ENCODE measurements around the gene HACE1. TPM values are rescaled to one million over a fixed set of nuclear protein-coding genes. Genes with fewer than 3 reads are reported as not detected.
"Not testable (repeated sequence)": the region's sequence is repeated elsewhere in the genome, so short reads cannot be mapped to it uniquely, and the experiment has no call there.

The HACE1 gene
- total RNA-seq, 4 donors from 2014 or later: 10.1 to 24.3 (median 14.6) TPM

DNA sequence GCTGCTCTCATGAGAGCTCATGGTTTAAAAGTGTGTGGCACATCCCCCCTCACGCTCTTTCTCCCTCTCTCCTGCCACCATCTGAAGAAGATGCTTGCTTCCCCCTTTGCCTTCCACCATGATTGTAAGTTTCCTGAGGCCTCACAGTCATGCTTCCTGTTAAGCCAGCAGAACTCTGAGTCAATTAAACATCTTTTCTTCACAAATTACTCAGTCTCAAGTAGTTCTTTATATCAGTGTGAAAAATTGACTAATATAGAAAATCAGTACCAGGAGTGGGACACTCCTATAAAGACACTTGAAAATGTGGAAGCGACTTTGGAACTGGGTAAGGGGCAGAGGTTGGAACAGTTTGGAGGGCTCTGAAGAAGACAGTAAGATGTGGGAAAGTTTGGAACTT is 45.0 kb downstream of the HACE1 start:
- no peak for DNase-seq
- Histone ChIP-seq H3K27ac (no peak overlapping the region), H3K9me3 (no peaks in the 10 kb centered on the region), H3K4me3 (no peak overlapping the region), H3K36me3 (no peaks in the 10 kb centered on the region), H3K27me3 (no peaks in the 10 kb centered on the region), H3K4me1 (no peaks in the 10 kb centered on the region)
- WGBS, 2 donors (ENCODE audit: low coverage in 1 of 2): 94 to 100% methylated on average over 1 to 2 of the region's 2 CpGs
- intact Hi-C loops (cut with DNase I; ENCODE audit: low total_unique reads): no loop called here
- TF ChIP-seq POLR2A (IDR thresholded peaks at IDR 0.05): no peak
- no peak for TF ChIP-seq EP300 (IDR thresholded peaks at IDR 0.05; ENCODE audit: low read depth)
- TF ChIP-seq CTCF (IDR thresholded peaks at IDR 0.05): no peak
- TF ChIP-seq POLR2AphosphoS5 (IDR thresholded peaks at IDR 0.05): no peak
- in situ Hi-C loops (cut with MboI; ENCODE audit: low pct_ligation_motif_present in 1 of 4, low pct_unique_long_range_greater_than_20kb in 1 of 4, low sequenced_read_pairs in 3 of 4): no loop called here

- intact Hi-C loops (cut with DNase I; ENCODE audit: low total_unique reads) (no loop called here), in situ Hi-C loops (cut with MboI; ENCODE audit: low pct_ligation_motif_present in 1 of 4, low pct_unique_long_range_greater_than_20kb in 1 of 4, low sequenced_read_pairs in 3 of 4) (no loop called here)
- H3K9me3 ChIP-seq: no peaks in the 10 kb centered on the region
- H3K36me3 ChIP-seq: no peaks in the 10 kb centered on the region
- H3K4me3 ChIP-seq: no peak overlapping the region
- no peak for DNase-seq
- TF ChIP-seq POLR2AphosphoS5 (IDR thresholded peaks at IDR 0.05) (no peak), POLR2A (IDR thresholded peaks at IDR 0.05) (no peak), CTCF (IDR thresholded peaks at IDR 0.05) (no peak), EP300 (IDR thresholded peaks at IDR 0.05; ENCODE audit: low read depth) (no peak)
- no peaks in the 10 kb centered on the region for H3K27me3 ChIP-seq
- WGBS, 2 donors (ENCODE audit: low coverage in 1 of 2): 90 to 91% methylated on average over 2 of the region's 2 CpGs
- no peak overlapping the region for H3K27ac ChIP-seq
- no peaks in the 10 kb centered on the region for H3K4me1 ChIP-seq
These were observed 46.2 kb downstream of the HACE1 start for GRCh38 chr6:104813552-104813951.

DNA sequence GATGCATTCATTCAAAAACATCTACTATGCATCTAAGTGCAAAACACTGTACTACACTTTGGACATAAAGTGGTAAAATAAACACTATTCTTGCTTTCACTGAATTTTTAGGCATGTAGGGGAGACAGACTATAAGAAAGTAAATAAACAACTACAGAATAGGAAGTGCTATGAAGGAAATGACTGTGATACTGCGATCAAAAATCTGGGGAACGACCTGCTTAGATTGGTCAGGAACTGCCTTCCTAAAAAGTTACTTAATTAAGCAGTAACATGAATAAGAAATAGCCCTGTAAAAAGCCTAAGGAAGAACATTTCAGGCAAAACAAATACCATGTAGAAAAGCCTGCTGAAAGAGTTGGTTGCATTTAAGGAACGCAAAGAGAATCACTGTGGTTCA is 50.6 kb downstream of the HACE1 start:
- DNase-seq: no peak
- Histone ChIP-seq H3K4me3 (no peak overlapping the region), H3K27ac (no peak overlapping the region), H3K36me3 (no peaks in the 10 kb centered on the region), H3K9me3 (peaks cover 0 to 3% of the 10 kb centered on the region in 2 donors), H3K4me1 (no peaks in the 10 kb centered on the region), H3K27me3 (no peaks in the 10 kb centered on the region)
- in situ Hi-C loops (cut with MboI; ENCODE audit: low pct_ligation_motif_present in 1 of 4, low pct_unique_long_range_greater_than_20kb in 1 of 4, low sequenced_read_pairs in 3 of 4) (no loop called here), intact Hi-C loops (cut with DNase I; ENCODE audit: low total_unique reads) (no loop called here)
- 84 to 98% methylated on average over 3 of the region's 3 CpGs for WGBS, 2 donors (ENCODE audit: low coverage in 1 of 2)
- no peak for TF ChIP-seq EP300 (IDR thresholded peaks at IDR 0.05; ENCODE audit: low read depth)
- TF ChIP-seq POLR2AphosphoS5 (IDR thresholded peaks at IDR 0.05): no peak
- no peak for TF ChIP-seq CTCF (IDR thresholded peaks at IDR 0.05)
- no peak for TF ChIP-seq POLR2A (IDR thresholded peaks at IDR 0.05)

GRCh38 chr6:104805335-104805734 is 54.4 kb downstream of the HACE1 start:
- H3K27ac ChIP-seq; intact Hi-C loops (cut with DNase I; ENCODE audit: low total_unique reads); H3K27me3 ChIP-seq; H3K4me3 ChIP-seq; in situ Hi-C loops (cut with MboI; ENCODE audit: low pct_ligation_motif_present in 1 of 4, low pct_unique_long_range_greater_than_20kb in 1 of 4, low sequenced_read_pairs in 3 of 4); H3K36me3 ChIP-seq; H3K9me3 ChIP-seq; DNase-seq; H3K4me1 ChIP-seq: not testable (repeated sequence)
- WGBS, 2 donors (ENCODE audit: low coverage in 1 of 2): 94 to 97% methylated on average over 3 to 4 of the region's 4 CpGs

DNA sequence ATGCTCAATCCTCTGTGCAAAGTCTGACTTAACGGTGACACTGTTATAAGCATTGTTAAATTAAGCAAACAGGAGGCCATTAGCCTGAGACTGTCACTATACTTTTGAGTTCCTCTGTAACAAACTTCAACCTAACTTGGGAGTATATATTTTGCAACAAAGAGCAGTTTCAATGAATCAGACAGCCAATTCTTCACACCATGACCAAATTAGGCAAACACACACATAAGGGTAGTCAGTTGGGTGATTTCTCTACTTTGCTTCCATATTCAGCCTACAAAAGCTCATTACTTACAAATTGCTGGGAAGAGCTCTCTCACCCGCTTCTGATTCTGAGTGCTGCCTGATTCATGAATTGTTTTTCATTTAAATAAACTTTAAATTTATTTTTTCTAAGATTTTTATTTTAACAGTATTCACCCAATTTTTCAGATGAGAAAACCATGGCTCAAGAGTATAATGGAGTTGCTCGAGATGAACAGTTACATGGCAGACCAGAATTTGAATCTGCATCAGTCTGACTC is 60.5 kb downstream of the HACE1 start:
- Histone ChIP-seq H3K36me3 (no peaks in the 10 kb centered on the region), H3K27ac (no peak overlapping the region), H3K9me3 (no peaks in the 10 kb centered on the region), H3K27me3 (no peaks in the 10 kb centered on the region), H3K4me1 (no peaks in the 10 kb centered on the region), H3K4me3 (no peak overlapping the region)
- intact Hi-C loops (cut with DNase I; ENCODE audit: low total_unique reads) (no loop called here), in situ Hi-C loops (cut with MboI; ENCODE audit: low pct_ligation_motif_present in 1 of 4, low pct_unique_long_range_greater_than_20kb in 1 of 4, low sequenced_read_pairs in 3 of 4) (loop anchor here in 1 of 4 donors (25.0 kb wide), 1 partner anchor 263 kb away; no protein-coding TSS in a partner anchor)
- 86 to 90% methylated on average over 3 of the region's 3 CpGs for WGBS, 2 donors (ENCODE audit: low coverage in 1 of 2)
- DNase-seq: no peak
- TF ChIP-seq POLR2AphosphoS5 (IDR thresholded peaks at IDR 0.05): no peak
- TF ChIP-seq POLR2A (IDR thresholded peaks at IDR 0.05): no peak
- TF ChIP-seq EP300 (IDR thresholded peaks at IDR 0.05; ENCODE audit: low read depth): no peak
- TF ChIP-seq CTCF (IDR thresholded peaks at IDR 0.05): no peak
